Esophagus squamous epithelium (tissue), 5 donors: ENCODE measurements around the gene GPX3. TPM values are rescaled to one million over a fixed set of nuclear protein-coding genes. Genes with fewer than 3 reads are reported as not detected.

ENCODE experiments used
- DNase-seq: peaks from one replicate; lab custom pipeline; 2025; lab: John Stamatoyannopoulos, UW
- H3K27ac ChIP-seq, 4 donors: fragments of 200-600 bp; sonication (generic); one replicate each; pipeline ENCODE4 v1.5.1; 2016 to 2019; ENCODE audit warnings: mild to moderate bottlenecking in 1 of 4
- H3K27me3 ChIP-seq, 4 donors: fragments of 200-600 bp; sonication (generic); 1 replicate in 3 of 4; 2 replicates in 1 of 4; pipeline versions ENCODE4 v1.5.1 to v1.6.0; 2017 to 2021; ENCODE audit warnings: antibody characterized with exemption in 1 of 4
- H3K36me3 ChIP-seq, 3 donors: fragments of 200-600 bp; sonication (generic); one replicate each; pipeline ENCODE4 v1.5.1; 2016 to 2019
- H3K4me1 ChIP-seq, 3 donors: fragments of 200-600 bp; sonication (generic); one replicate each; pipeline ENCODE4 v1.5.1; 2017 to 2019
- H3K4me3 ChIP-seq, 4 donors: fragments of 200-600 bp; sonication (generic); 1 replicate in 3 of 4; 2 replicates in 1 of 4; pipeline ENCODE4 v1.5.1; 2016 to 2019; ENCODE audit warnings: mild to moderate bottlenecking in 2 of 4, moderate library complexity in 1 of 4
- H3K9me3 ChIP-seq, 3 donors: fragments of 200-600 bp; sonication (generic); one replicate each; pipeline ENCODE4 v1.5.1; 2016 to 2019
- POLR2A ChIP-seq, 4 donors: fragments of 450-650 bp; IDR thresholded peaks; one replicate each; pipeline ENCODE4 v1.6.1; 2017; ENCODE audit warnings: antibody characterized with exemption in 4 of 4, mild to moderate bottlenecking in 4 of 4, moderate library complexity in 3 of 4
- WGBS, 2 donors: methylation state at CpG; one replicate each; pipeline ENCODE4 v1.1.5; 2018; 5-methylcytosine and 5-hydroxymethylcytosine counted together
- intact Hi-C: fragments of 100-400 bp; cut with DNase I; formaldehyde crosslinking; loops from one replicate; pipeline ENCODE4 v1.15.0; 2022
- total RNA-seq, 4 donors: library from RNA; depleted of rRNA; stranded (reverse); fragments of >200 nt; gene quantifications; one replicate each; pipeline ENCODE4 v1.1.0, GENCODE V29; 2016
- TF ChIP-seq, protein P1 (sequence below), 6 experiments: fragments of 450-650 bp in 4 of 6; fragments of 200-600 bp in 2 of 6; sonication (generic) in 2 of 6; IDR thresholded peaks; one replicate each; pipeline ENCODE4 v1.5.1; 2016 to 2019; ENCODE audit warnings: antibody characterized with exemption in 6 of 6, mild to moderate bottlenecking in 4 of 6, moderate library complexity in 4 of 6
- donor health status: DM: yes; HTN: yes; CAD: no.

GPX3 gene
- total RNA-seq, 4 donors from 2014 or later: 166 to 1,028 (median 489) TPM

DNA sequence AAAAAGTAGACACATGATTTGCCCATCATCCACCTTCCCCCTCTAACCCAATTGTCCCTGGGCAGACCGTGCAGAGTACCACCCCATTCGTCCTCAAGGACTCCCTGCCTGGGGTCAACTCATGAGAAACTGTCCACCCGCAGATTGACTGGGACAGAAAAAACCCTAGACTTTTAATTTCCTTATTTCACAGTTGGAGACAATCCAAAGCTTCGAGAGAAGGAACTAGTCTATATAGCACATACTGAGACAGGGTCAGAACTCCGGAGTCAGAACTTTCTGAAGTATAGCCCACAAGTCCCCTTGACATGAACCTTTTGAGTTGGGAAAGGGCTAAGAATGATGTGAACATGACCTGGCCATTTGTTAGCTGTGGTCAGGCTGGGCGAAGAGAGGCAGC lies 7.5 kb upstream of the GPX3 start:
- Histone ChIP-seq H3K27me3 (no peaks in the 10 kb centered on the region), H3K27ac (no peak overlapping the region), H3K4me1 (peaks cover 7 to 45% (median 13%) of the 10 kb centered on the region in 3 donors), H3K4me3 (no peak overlapping the region), H3K36me3 (no peaks in the 10 kb centered on the region), H3K9me3 (no peaks in the 10 kb centered on the region)
- intact Hi-C loops: no loop called here
- no peak for TF ChIP-seq POLR2A (IDR thresholded peaks at IDR 0.05)
- TF ChIP-seq, protein P1, sequence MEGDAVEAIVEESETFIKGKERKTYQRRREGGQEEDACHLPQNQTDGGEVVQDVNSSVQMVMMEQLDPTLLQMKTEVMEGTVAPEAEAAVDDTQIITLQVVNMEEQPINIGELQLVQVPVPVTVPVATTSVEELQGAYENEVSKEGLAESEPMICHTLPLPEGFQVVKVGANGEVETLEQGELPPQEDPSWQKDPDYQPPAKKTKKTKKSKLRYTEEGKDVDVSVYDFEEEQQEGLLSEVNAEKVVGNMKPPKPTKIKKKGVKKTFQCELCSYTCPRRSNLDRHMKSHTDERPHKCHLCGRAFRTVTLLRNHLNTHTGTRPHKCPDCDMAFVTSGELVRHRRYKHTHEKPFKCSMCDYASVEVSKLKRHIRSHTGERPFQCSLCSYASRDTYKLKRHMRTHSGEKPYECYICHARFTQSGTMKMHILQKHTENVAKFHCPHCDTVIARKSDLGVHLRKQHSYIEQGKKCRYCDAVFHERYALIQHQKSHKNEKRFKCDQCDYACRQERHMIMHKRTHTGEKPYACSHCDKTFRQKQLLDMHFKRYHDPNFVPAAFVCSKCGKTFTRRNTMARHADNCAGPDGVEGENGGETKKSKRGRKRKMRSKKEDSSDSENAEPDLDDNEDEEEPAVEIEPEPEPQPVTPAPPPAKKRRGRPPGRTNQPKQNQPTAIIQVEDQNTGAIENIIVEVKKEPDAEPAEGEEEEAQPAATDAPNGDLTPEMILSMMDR (IDR thresholded peaks at IDR 0.05): no peak
- 73 to 93% methylated on average over 3 to 5 of the region's 6 CpGs for WGBS, 2 donors
- DNase-seq: no peak

DNA sequence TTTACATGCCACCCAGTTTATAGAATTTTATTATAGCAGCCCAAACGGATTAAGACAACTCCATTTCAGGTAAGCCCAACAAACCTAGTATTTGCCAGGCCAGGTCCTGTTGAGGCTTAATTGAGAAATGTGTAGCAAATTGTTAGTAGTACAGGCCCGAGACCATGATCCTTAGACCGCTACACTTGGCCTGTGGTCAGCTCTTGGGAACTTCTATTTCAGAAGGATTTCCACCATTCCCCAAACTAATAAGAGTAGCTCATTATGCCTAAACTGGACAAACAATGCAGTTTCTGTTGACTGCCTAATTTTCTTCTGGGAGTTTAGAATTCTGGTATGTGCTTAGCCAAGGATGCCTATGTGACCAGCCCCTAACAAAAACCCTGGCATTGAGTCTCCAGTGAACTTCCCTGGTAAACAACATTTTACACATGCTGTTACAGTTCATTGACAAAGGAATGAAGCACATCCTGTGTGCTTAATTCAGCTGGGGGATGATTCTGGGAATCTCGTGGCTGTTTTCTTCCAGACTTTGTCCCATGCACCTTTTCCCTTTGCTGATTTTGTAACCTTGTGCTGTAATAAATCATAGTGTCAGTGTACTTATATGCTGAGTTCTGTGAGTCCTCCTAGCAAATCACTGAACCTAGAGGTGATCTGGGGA lies 5.6 kb upstream of the GPX3 start:
- no peak for DNase-seq
- intact Hi-C loops: no loop called here
- H3K9me3 ChIP-seq: no peaks in the 10 kb centered on the region
- H3K27me3 ChIP-seq: no peaks in the 10 kb centered on the region
- peaks cover 5 to 52% (median 14%) of the 10 kb centered on the region in 3 donors for H3K4me1 ChIP-seq
- 64 to 65% methylated on average over 4 of the region's 4 CpGs for WGBS, 2 donors
- peak overlapping the region in 3 of 4 donors; percentile 9 to 68 (median 11) for H3K27ac ChIP-seq
- no peak overlapping the region for H3K4me3 ChIP-seq
- no peaks in the 10 kb centered on the region for H3K36me3 ChIP-seq
- no peak for TF ChIP-seq POLR2A (IDR thresholded peaks at IDR 0.05)
- TF ChIP-seq, protein P1 (IDR thresholded peaks at IDR 0.05): no peak

DNA sequence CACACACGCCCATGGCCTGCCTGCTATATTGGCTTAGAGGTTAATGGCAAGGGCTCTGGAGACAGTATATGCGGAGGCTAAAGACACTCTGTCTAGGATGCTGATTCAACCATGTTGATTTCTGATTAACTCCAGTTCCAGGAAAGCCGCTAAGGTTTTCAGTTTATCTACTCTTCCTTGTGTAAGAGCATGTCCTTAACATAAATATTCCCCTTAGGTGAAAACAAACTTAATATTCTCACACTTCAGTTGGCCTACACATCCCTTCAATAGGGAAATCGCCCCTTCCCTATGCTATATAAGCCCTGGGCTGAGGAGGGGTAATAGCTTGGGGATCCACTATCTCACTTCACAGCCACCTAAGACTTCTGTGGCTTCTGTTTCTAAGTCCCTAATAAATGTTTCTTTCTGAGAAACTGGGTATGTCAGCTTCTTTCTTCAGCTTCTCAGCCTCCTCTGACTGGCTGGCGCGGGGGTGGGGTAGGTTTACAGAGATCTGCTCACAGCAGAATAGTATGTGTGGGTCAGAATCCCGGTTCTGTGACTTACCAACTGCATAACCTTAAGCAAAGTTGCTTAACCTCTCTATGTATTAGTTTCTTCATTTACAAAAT lies 4.3 kb upstream of the GPX3 start:
- H3K27ac ChIP-seq: peak overlapping the region in 2 of 4 donors; percentile 30 to 54
- WGBS, 2 donors: 88 to 94% methylated on average over 6 to 7 of the region's 7 CpGs
- TF ChIP-seq POLR2A (IDR thresholded peaks at IDR 0.05): no peak
- TF ChIP-seq, protein P1 (IDR thresholded peaks at IDR 0.05): no peak

DNA sequence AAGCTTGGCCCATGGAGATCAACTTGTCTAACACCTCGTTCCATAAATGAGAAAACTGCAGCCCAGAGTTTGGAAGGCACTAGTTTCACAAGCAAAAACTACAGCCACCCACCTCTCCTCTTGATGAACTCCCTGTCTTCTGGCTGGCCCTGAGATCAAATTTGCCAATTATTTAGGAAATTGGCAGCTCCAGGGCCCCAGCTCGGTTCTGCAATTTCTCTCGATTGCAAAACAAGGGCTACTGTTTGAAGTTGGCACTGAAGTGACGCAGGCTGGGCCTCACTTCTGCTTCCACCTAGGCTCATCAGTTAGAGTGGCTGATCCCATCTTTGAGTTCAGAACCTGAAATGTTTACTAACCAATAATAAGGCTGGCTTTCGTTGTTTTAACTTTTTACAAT lies 3.7 kb upstream of the GPX3 start:
- no peak for DNase-seq
- Histone ChIP-seq H3K4me3 (no peak overlapping the region), H3K27me3 (no peaks in the 10 kb centered on the region), H3K36me3 (no peaks in the 10 kb centered on the region), H3K4me1 (peaks cover 20 to 71% (median 22%) of the 10 kb centered on the region in 3 donors), H3K27ac (peak overlapping the region in 2 of 4 donors; percentile 30 to 54), H3K9me3 (no peaks in the 10 kb centered on the region)
- TF ChIP-seq POLR2A (IDR thresholded peaks at IDR 0.05): no peak
- TF ChIP-seq, protein P1 (IDR thresholded peaks at IDR 0.05): no peak
- WGBS, 2 donors: 64 to 74% methylated on average over 5 of the region's 5 CpGs
- intact Hi-C loops: no loop called here

More for the DNA sequence above, 4.3 kb upstream of the GPX3 start:
- no peaks in the 10 kb centered on the region for H3K36me3 ChIP-seq
- H3K27me3 ChIP-seq: no peaks in the 10 kb centered on the region
- DNase-seq: no peak
- no peaks in the 10 kb centered on the region for H3K9me3 ChIP-seq
- no peak overlapping the region for H3K4me3 ChIP-seq
- peaks cover 16 to 65% (median 20%) of the 10 kb centered on the region in 3 donors for H3K4me1 ChIP-seq
- intact Hi-C loops: no loop called here

DNA sequence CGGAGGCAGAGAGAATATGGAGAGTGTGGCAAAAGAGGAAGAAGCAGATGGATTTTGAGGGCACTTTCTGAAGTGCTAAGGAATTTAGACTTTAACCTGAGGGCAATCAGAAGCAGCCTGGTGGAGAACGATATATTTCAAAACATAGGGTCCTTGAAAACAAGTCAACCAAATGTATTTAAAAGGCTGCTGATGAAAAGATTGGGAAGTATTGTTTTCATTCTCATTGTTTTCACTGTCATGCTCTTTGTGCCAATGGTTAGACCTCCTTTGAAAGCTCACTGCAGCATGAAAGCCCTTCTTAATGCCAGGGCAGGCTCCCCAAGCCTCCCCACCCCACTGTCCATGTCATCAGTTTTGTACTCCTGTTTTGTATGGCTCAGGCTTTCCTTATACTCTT lies 2.5 kb upstream of the GPX3 start:
- intact Hi-C loops: no loop called here
- TF ChIP-seq, protein P1 (IDR thresholded peaks at IDR 0.05): no peak
- TF ChIP-seq POLR2A (IDR thresholded peaks at IDR 0.05): no peak
- Histone ChIP-seq H3K4me3 (no peak overlapping the region), H3K4me1 (peaks cover 29 to 83% (median 30%) of the 10 kb centered on the region in 3 donors), H3K27ac (peak overlapping the region in 1 of 4 donors; percentile 26), H3K36me3 (no peaks in the 10 kb centered on the region), H3K9me3 (no peaks in the 10 kb centered on the region), H3K27me3 (no peaks in the 10 kb centered on the region)
- no peak for DNase-seq
- 72 to 87% methylated on average over 2 of the region's 2 CpGs for WGBS, 2 donors
